Esophagus squamous epithelium (tissue), 5 donors: ENCODE results near the gene USP21. TPM values are rescaled to one million over a fixed set of nuclear protein-coding genes. Genes with fewer than 3 reads are reported as not detected.

ENCODE experiments used
- DNase-seq: peaks from one replicate; lab custom pipeline; 2025; lab: John Stamatoyannopoulos, UW
- H3K27ac ChIP-seq, 4 donors: fragments of 200-600 bp; sonication (generic); one replicate each; pipeline ENCODE4 v1.5.1; 2016 to 2019; ENCODE audit warnings: mild to moderate bottlenecking in 1 of 4
- H3K27me3 ChIP-seq, 4 donors: fragments of 200-600 bp; sonication (generic); 1 replicate in 3 of 4; 2 replicates in 1 of 4; pipeline versions ENCODE4 v1.5.1 to v1.6.0; 2017 to 2021; ENCODE audit warnings: antibody characterized with exemption in 1 of 4
- H3K36me3 ChIP-seq, 3 donors: fragments of 200-600 bp; sonication (generic); one replicate each; pipeline ENCODE4 v1.5.1; 2016 to 2019
- H3K4me1 ChIP-seq, 3 donors: fragments of 200-600 bp; sonication (generic); one replicate each; pipeline ENCODE4 v1.5.1; 2017 to 2019
- H3K4me3 ChIP-seq, 4 donors: fragments of 200-600 bp; sonication (generic); 1 replicate in 3 of 4; 2 replicates in 1 of 4; pipeline ENCODE4 v1.5.1; 2016 to 2019; ENCODE audit warnings: mild to moderate bottlenecking in 2 of 4, moderate library complexity in 1 of 4
- H3K9me3 ChIP-seq, 3 donors: fragments of 200-600 bp; sonication (generic); one replicate each; pipeline ENCODE4 v1.5.1; 2016 to 2019
- CTCF ChIP-seq, 6 experiments: fragments of 450-650 bp in 4 of 6; fragments of 200-600 bp in 2 of 6; sonication (generic) in 2 of 6; IDR thresholded peaks; one replicate each; pipeline ENCODE4 v1.5.1; 2016 to 2019; ENCODE audit warnings: antibody characterized with exemption in 6 of 6, mild to moderate bottlenecking in 4 of 6, moderate library complexity in 4 of 6
- POLR2A ChIP-seq, 4 donors: fragments of 450-650 bp; IDR thresholded peaks; one replicate each; pipeline ENCODE4 v1.6.1; 2017; ENCODE audit warnings: antibody characterized with exemption in 4 of 4, mild to moderate bottlenecking in 4 of 4, moderate library complexity in 3 of 4
- WGBS, 2 donors: methylation state at CpG; one replicate each; pipeline ENCODE4 v1.1.5; 2018; 5-methylcytosine and 5-hydroxymethylcytosine counted together
- intact Hi-C: fragments of 100-400 bp; cut with DNase I; formaldehyde crosslinking; loops from one replicate; pipeline ENCODE4 v1.15.0; 2022
- total RNA-seq, 4 donors: library from RNA; depleted of rRNA; stranded (reverse); fragments of >200 nt; gene quantifications; one replicate each; pipeline ENCODE4 v1.1.0, GENCODE V29; 2016
- donor health status: DM: yes; HTN: yes; CAD: no.

Gene USP21
- total RNA-seq, 4 donors from 2014 or later: 12.1 to 20.4 (median 17.0) TPM

GRCh38 chr1:161121042-161121650 lies 38.2 kb upstream of the USP21 start:
- TF ChIP-seq CTCF (IDR thresholded peaks at IDR 0.05): no peak
- TF ChIP-seq POLR2A (IDR thresholded peaks at IDR 0.05): no peak
- Histone ChIP-seq H3K4me3 (no peak overlapping the region), H3K9me3 (no peaks in the 10 kb centered on the region), H3K36me3 (peaks cover 18 to 64% (median 41%) of the 10 kb centered on the region in 3 donors), H3K27ac (peak overlapping the region in 1 of 4 donors; percentile 97), H3K27me3 (no peaks in the 10 kb centered on the region), H3K4me1 (peaks cover 22 to 38% (median 28%) of the 10 kb centered on the region in 3 donors)
- intact Hi-C loops: no loop called here
- DNase-seq: no peak
- WGBS, 2 donors: 81 to 93% methylated on average over 3 of the region's 3 CpGs

- H3K36me3 ChIP-seq: peaks cover 18 to 71% (median 41%) of the 10 kb centered on the region in 3 donors
- H3K27me3 ChIP-seq: no peaks in the 10 kb centered on the region
- H3K4me3 ChIP-seq: no peak overlapping the region
- intact Hi-C loops: no loop called here
- TF ChIP-seq CTCF (IDR thresholded peaks at IDR 0.05) (no peak), POLR2A (IDR thresholded peaks at IDR 0.05) (no peak)
- peaks cover 21 to 32% (median 22%) of the 10 kb centered on the region in 3 donors for H3K4me1 ChIP-seq
- WGBS, 2 donors: 68 to 69% methylated on average over 3 to 4 of the region's 4 CpGs
- no peaks in the 10 kb centered on the region for H3K9me3 ChIP-seq
- DNase-seq: no peak
- H3K27ac ChIP-seq: no peak overlapping the region
These were observed 37.5 kb upstream of the USP21 start for GRCh38 chr1:161121834-161122233.

GRCh38 chr1:161122967-161123366 lies 36.3 kb upstream of the USP21 start:
- DNase-seq: no peak
- no peak overlapping the region for H3K4me3 ChIP-seq
- H3K4me1 ChIP-seq: peaks cover 17 to 39% (median 21%) of the 10 kb centered on the region in 3 donors
- peaks cover 18 to 82% (median 46%) of the 10 kb centered on the region in 3 donors for H3K36me3 ChIP-seq
- no peaks in the 10 kb centered on the region for H3K9me3 ChIP-seq
- H3K27me3 ChIP-seq: no peaks in the 10 kb centered on the region
- TF ChIP-seq CTCF (IDR thresholded peaks at IDR 0.05) (no peak), POLR2A (IDR thresholded peaks at IDR 0.05) (no peak)
- no peak overlapping the region for H3K27ac ChIP-seq
- WGBS, 2 donors: 85% methylated on average over 6 of the region's 6 CpGs; no CpG with 5 or more reads in 1 of the 2 donors
- intact Hi-C loops: no loop called here

GRCh38 chr1:161127649-161128048 lies 31.7 kb upstream of the USP21 start:
- no peak for DNase-seq
- Histone ChIP-seq H3K36me3 (peaks cover 4 to 81% (median 39%) of the 10 kb centered on the region in 3 donors), H3K4me1 (peaks cover 10 to 53% (median 18%) of the 10 kb centered on the region in 3 donors), H3K9me3 (no peaks in the 10 kb centered on the region), H3K27ac (no peak overlapping the region), H3K27me3 (no peaks in the 10 kb centered on the region), H3K4me3 (no peak overlapping the region)
- WGBS, 2 donors: 74 to 77% methylated on average over 2 of the region's 2 CpGs
- intact Hi-C loops: no loop called here
- no peak for TF ChIP-seq POLR2A (IDR thresholded peaks at IDR 0.05)
- no peak for TF ChIP-seq CTCF (IDR thresholded peaks at IDR 0.05)

- 85 to 91% methylated on average over 4 of the region's 4 CpGs for WGBS, 2 donors
- no peaks in the 10 kb centered on the region for H3K9me3 ChIP-seq
- intact Hi-C loops: no loop called here
- DNase-seq: no peak
- H3K36me3 ChIP-seq: peaks cover 0 to 69% (median 32%) of the 10 kb centered on the region in 3 donors
- H3K27ac ChIP-seq: no peak overlapping the region
- H3K4me1 ChIP-seq: peaks cover 13 to 58% (median 23%) of the 10 kb centered on the region in 3 donors
- H3K4me3 ChIP-seq: no peak overlapping the region
- H3K27me3 ChIP-seq: no peaks in the 10 kb centered on the region
- TF ChIP-seq POLR2A (IDR thresholded peaks at IDR 0.05) (no peak), CTCF (IDR thresholded peaks at IDR 0.05) (no peak)
These were observed 30.5 kb upstream of the USP21 start for GRCh38 chr1:161128591-161129420.
